ENCODE data around the gene PDIA6. TPM values are rescaled to one million over a fixed set of nuclear protein-coding genes. Genes with fewer than 3 reads are reported as not detected.
A peak's percentile ranks its signal among the peaks of the same experiment; 100 is the strongest.
"Not testable (repeated sequence)": the region's sequence is repeated elsewhere in the genome, so short reads cannot be mapped to it uniquely, and the experiment has no call there.

The PDIA6 gene
- total RNA-seq, 1 donor from 2014 or later = 314 TPM

GRCh38 chr2:10810202-10811161 is 2.1 kb downstream of the PDIA6 start:
- DNase-seq (ENCODE audit: low read depth in 2 of 2) = peak; percentile 41 to 46

GRCh38 chr2:10806543-10806942 is 6.0 kb downstream of the PDIA6 start:
- no peak for DNase-seq (ENCODE audit: low read depth in 2 of 2)

- DNase-seq (ENCODE audit: low read depth in 2 of 2) = not testable (repeated sequence)
Measured at GRCh38 chr2:10805990-10806389, 6.6 kb downstream of the PDIA6 start.

GRCh38 chr2:10802657-10803056 is 9.9 kb downstream of the PDIA6 start:
- no peak for DNase-seq (ENCODE audit: low read depth in 2 of 2)

GRCh38 chr2:10800163-10800562 is 12.4 kb downstream of the PDIA6 start:
- DNase-seq (ENCODE audit: low read depth in 2 of 2) = no peak

- peak in 1 of 2 donors; percentile 18 for DNase-seq (ENCODE audit: low read depth in 2 of 2)
Measured at GRCh38 chr2:10798783-10799182, 13.8 kb downstream of the PDIA6 start.

GRCh38 chr2:10796703-10797102 is 15.9 kb downstream of the PDIA6 start:
- DNase-seq (ENCODE audit: low read depth in 2 of 2) = no peak

GRCh38 chr2:10795508-10796046 is 17.0 kb downstream of the PDIA6 start:
- no peak for DNase-seq (ENCODE audit: low read depth in 2 of 2)

GRCh38 chr2:10794876-10795275 is 17.7 kb downstream of the PDIA6 start:
- DNase-seq (ENCODE audit: low read depth in 2 of 2) = no peak

GRCh38 chr2:10793816-10794215 is 18.8 kb downstream of the PDIA6 start:
- DNase-seq (ENCODE audit: low read depth in 2 of 2) = no peak

GRCh38 chr2:10792660-10793400 is 19.8 kb downstream of the PDIA6 start:
- DNase-seq (ENCODE audit: low read depth in 2 of 2) = no peak

- no peak for DNase-seq (ENCODE audit: low read depth in 2 of 2)
Measured at GRCh38 chr2:10792001-10792634, 20.5 kb downstream of the PDIA6 start.

GRCh38 chr2:10790228-10790973 is 22.2 kb downstream of the PDIA6 start:
- DNase-seq (ENCODE audit: low read depth in 2 of 2) = no peak

- DNase-seq (ENCODE audit: low read depth in 2 of 2) = no peak
Measured at GRCh38 chr2:10788855-10789254, 23.7 kb downstream of the PDIA6 start.

- peak; percentile 40 to 50 for DNase-seq (ENCODE audit: low read depth in 2 of 2)
Measured at GRCh38 chr2:10787176-10787968, 25.2 kb downstream of the PDIA6 start.

GRCh38 chr2:10786240-10786982 is 26.2 kb downstream of the PDIA6 start:
- DNase-seq (ENCODE audit: low read depth in 2 of 2) = no peak

GRCh38 chr2:10785260-10785659 is 27.3 kb downstream of the PDIA6 start:
- DNase-seq (ENCODE audit: low read depth in 2 of 2) = no peak

- no peak for DNase-seq (ENCODE audit: low read depth in 2 of 2)
Measured at GRCh38 chr2:10784719-10785118, 27.9 kb downstream of the PDIA6 start.

- no peak for DNase-seq (ENCODE audit: low read depth in 2 of 2)
Measured at GRCh38 chr2:10783421-10783820, 29.2 kb downstream of the PDIA6 start.

Measured in lung microvascular endothelial cell (primary cell).